OCI-LY7 (cell line): ENCODE data around the gene GATA5.

Source experiments
- CTCF ChIP-seq: fragments of 200-600 bp; sonication (generic); conservative IDR thresholded peaks from 2 replicates; pipeline ENCODE4 v1.5.1; 2014; ENCODE audit warnings: mild to moderate bottlenecking, antibody characterized with exemption, low read length, moderate library complexity, mixed read lengths
- EZH2phosphoT487 ChIP-seq: fragments of 200-600 bp; sonication (generic); IDR thresholded peaks from 2 replicates; pipeline ENCODE4 v1.6.1; 2018; ENCODE audit warnings: low read depth, borderline replicate concordance, mild to moderate bottlenecking, mixed run types, antibody characterized with exemption, low read length, moderate library complexity, mixed read lengths

- TF ChIP-seq CTCF, result no peak
- TF ChIP-seq EZH2phosphoT487, result no peak
These were observed 47.8 kb downstream of the GATA5 start for GRCh38 chr20:62428002-62428372.
